Measurements from ENCODE around the gene ARHGAP28.
"Not testable (repeated sequence)": the region's sequence is repeated elsewhere in the genome, so short reads cannot be mapped to it uniquely, and the experiment has no call there.

ARHGAP28 gene

DNA sequence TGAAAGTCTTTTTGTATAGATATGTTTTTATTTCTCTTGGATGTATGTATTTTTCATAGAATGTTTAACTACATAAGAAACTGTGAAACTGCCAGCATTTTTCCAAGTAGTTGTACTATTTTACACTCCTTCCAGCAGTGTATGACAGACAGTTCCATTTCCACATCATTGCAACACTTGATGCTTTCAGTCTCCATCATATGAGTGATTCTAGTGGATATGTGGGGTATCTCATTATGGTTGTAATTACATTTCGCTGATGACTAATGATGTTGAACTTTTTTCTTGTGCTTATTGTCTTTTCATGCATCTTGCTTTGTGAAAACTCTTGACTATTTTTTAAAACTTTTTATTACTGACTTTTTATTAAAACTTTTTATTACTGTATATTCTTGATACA is 101.4 kb downstream of the ARHGAP28 start:
- no peak for TF ChIP-seq CTCF (IDR thresholded peaks at IDR 0.05; ENCODE audit: control insufficient read depth, insufficient read depth, low read depth, low read length, missing control alignments)
- no peak for DNase-seq (ENCODE audit: low read depth)
- H3K4me3 ChIP-seq (ENCODE audit: control insufficient read depth, low read depth, low read length) = no peak overlapping the region

- H3K4me3 ChIP-seq (ENCODE audit: control insufficient read depth, low read depth, low read length) = no peak overlapping the region
- DNase-seq (ENCODE audit: low read depth) = no peak
- no peak for TF ChIP-seq CTCF (IDR thresholded peaks at IDR 0.05; ENCODE audit: control insufficient read depth, insufficient read depth, low read depth, low read length, missing control alignments)
Measured at GRCh38 chr18:6835345-6835744, 105.8 kb downstream of the ARHGAP28 start.

- TF ChIP-seq CTCF (IDR thresholded peaks at IDR 0.05; ENCODE audit: control insufficient read depth, insufficient read depth, low read depth, low read length, missing control alignments) = no peak
- no peak for DNase-seq (ENCODE audit: low read depth)
- H3K4me3 ChIP-seq (ENCODE audit: control insufficient read depth, low read depth, low read length) = no peak overlapping the region
Measured at GRCh38 chr18:6836331-6836730, 106.8 kb downstream of the ARHGAP28 start.

DNA sequence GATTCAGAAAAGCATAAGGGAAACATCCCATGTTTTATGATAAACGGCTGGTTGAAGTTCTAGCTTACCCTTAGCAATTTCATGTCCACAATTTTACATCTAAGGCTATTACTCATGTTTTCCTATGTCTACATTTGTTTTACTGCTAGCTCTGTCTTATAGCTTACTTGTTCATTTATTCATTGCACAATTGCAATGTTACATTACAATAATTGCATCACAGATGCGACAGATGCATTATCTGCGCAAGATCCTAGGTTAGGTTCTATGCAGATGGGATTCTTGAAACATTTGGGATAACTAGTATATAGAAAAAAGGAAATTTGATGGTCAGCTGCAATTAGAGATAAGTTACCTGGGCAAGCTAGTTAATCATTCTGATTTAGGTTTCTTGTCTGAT is 108.4 kb downstream of the ARHGAP28 start:
- DNase-seq (ENCODE audit: low read depth) = no peak
- no peak overlapping the region for H3K4me3 ChIP-seq (ENCODE audit: control insufficient read depth, low read depth, low read length)
- no peak for TF ChIP-seq CTCF (IDR thresholded peaks at IDR 0.05; ENCODE audit: control insufficient read depth, insufficient read depth, low read depth, low read length, missing control alignments)

DNA sequence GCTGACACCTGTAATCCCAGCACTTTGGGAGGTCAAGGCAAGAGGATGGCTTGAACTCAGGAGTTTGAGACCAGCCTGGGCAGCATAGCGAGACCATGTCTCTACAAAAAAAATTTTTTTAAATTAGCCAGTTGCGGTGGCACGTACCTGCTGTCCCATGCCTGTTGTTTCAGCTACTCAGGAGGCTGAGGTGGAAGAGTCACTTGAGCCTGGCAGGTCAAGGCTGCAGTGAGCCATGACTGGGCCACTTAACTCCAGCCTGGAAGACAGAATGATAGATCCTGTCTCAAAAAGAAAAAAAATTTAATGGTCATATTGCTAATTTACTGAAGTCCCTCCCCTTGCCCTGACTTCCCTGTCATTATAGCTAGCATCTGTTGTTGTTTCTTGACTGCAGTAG is 112.6 kb downstream of the ARHGAP28 start:
- no peak overlapping the region for H3K4me3 ChIP-seq (ENCODE audit: control insufficient read depth, low read depth, low read length)
- no peak for DNase-seq (ENCODE audit: low read depth)
- TF ChIP-seq CTCF (IDR thresholded peaks at IDR 0.05; ENCODE audit: control insufficient read depth, insufficient read depth, low read depth, low read length, missing control alignments) = no peak

- no peak for DNase-seq (ENCODE audit: low read depth)
- no peak overlapping the region for H3K4me3 ChIP-seq (ENCODE audit: control insufficient read depth, low read depth, low read length)
- TF ChIP-seq CTCF (IDR thresholded peaks at IDR 0.05; ENCODE audit: control insufficient read depth, insufficient read depth, low read depth, low read length, missing control alignments) = no peak
Measured at GRCh38 chr18:6843308-6843707, 113.8 kb downstream of the ARHGAP28 start.

DNA sequence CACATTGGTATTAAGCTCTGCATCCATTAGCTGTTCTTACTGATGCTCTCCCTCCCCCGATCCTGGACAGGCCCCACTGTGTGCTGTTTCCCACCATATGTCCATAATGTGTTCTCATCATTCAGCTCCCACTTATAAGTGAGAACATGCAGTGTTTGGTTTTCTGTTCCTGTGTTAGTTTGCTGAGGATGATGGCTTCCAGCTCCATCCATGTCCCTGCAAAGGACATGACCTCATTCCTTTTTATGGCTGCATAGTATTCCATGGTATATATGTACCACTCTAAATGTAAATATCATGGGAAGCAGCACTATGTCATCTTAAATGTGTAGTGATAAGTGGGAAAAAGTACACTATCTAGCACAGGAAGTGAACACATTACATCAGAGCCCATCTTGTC is 116.0 kb downstream of the ARHGAP28 start:
- not testable (repeated sequence) for H3K4me3 ChIP-seq (ENCODE audit: control insufficient read depth, low read depth, low read length); DNase-seq (ENCODE audit: low read depth)
